SKM-1 (cell line): Measurements from ENCODE around the gene LMO2.

Experiments
- DNase-seq: peaks from one replicate; lab custom pipeline; 2025; ENCODE audit not compliant: unreplicated experiment; lab: John Stamatoyannopoulos, UW

Gene LMO2

GRCh38 chr11:33889821-33890378 lies 2.0 kb downstream of the LMO2 start:
- DNase-seq = no peak

GRCh38 chr11:33889296-33889695 lies 2.6 kb downstream of the LMO2 start:
- no peak for DNase-seq

- DNase-seq = no peak
These were observed 4.0 kb downstream of the LMO2 start for GRCh38 chr11:33887886-33888285.

- DNase-seq = peak; percentile 68
These were observed 6.4 kb downstream of the LMO2 start for GRCh38 chr11:33885338-33886005.

GRCh38 chr11:33884601-33885000 lies 7.3 kb downstream of the LMO2 start:
- DNase-seq = no peak

GRCh38 chr11:33884035-33884434 lies 7.8 kb downstream of the LMO2 start:
- DNase-seq = no peak

GRCh38 chr11:33881651-33882503 lies 10.0 kb downstream of the LMO2 start:
- no peak for DNase-seq

GRCh38 chr11:33880979-33881378 lies 10.9 kb downstream of the LMO2 start:
- DNase-seq = no peak

GRCh38 chr11:33879375-33879774 lies 12.5 kb downstream of the LMO2 start:
- no peak for DNase-seq

GRCh38 chr11:33877038-33877437 lies 14.8 kb downstream of the LMO2 start:
- DNase-seq = no peak

- DNase-seq = no peak
These were observed 16.1 kb downstream of the LMO2 start for GRCh38 chr11:33875621-33876294.

- DNase-seq = no peak
These were observed 16.9 kb downstream of the LMO2 start for GRCh38 chr11:33874910-33875490.

GRCh38 chr11:33874433-33874832 lies 17.4 kb downstream of the LMO2 start:
- DNase-seq = no peak

- DNase-seq = no peak
These were observed 22.1 kb downstream of the LMO2 start for GRCh38 chr11:33869481-33870422.

GRCh38 chr11:33868647-33869461 lies 23.0 kb downstream of the LMO2 start:
- DNase-seq = no peak

GRCh38 chr11:33867996-33868646 lies 23.8 kb downstream of the LMO2 start:
- DNase-seq = no peak

- no peak for DNase-seq
These were observed 24.3 kb downstream of the LMO2 start for GRCh38 chr11:33867561-33867960.

GRCh38 chr11:33866936-33867335 lies 24.9 kb downstream of the LMO2 start:
- DNase-seq = no peak

GRCh38 chr11:33864479-33864878 lies 27.4 kb downstream of the LMO2 start:
- DNase-seq = no peak
